GM18951 (cell line): ENCODE data around the gene ATP6V1G1.
A peak's percentile ranks its signal among the peaks of the same experiment; 100 is the strongest.

Experiments used
- POLR2A ChIP-seq: IDR thresholded peaks from 4 replicates; pipeline ENCODE4 v1.6.1; 2011; ENCODE audit warnings: mild to moderate bottlenecking; ENCODE audit not compliant: insufficient read length, insufficient read depth; ENCODE audit errors: extremely low read depth
- in situ Hi-C: fragments of 300-500 bp; cut with MboI; formaldehyde crosslinking; loops from one replicate; pipeline ENCODE4 v1.12.0; 2022; ENCODE audit warnings: low sequenced_read_pairs, mixed read lengths, inconsistent platforms; ENCODE audit not compliant: unreplicated experiment

Gene ATP6V1G1

DNA sequence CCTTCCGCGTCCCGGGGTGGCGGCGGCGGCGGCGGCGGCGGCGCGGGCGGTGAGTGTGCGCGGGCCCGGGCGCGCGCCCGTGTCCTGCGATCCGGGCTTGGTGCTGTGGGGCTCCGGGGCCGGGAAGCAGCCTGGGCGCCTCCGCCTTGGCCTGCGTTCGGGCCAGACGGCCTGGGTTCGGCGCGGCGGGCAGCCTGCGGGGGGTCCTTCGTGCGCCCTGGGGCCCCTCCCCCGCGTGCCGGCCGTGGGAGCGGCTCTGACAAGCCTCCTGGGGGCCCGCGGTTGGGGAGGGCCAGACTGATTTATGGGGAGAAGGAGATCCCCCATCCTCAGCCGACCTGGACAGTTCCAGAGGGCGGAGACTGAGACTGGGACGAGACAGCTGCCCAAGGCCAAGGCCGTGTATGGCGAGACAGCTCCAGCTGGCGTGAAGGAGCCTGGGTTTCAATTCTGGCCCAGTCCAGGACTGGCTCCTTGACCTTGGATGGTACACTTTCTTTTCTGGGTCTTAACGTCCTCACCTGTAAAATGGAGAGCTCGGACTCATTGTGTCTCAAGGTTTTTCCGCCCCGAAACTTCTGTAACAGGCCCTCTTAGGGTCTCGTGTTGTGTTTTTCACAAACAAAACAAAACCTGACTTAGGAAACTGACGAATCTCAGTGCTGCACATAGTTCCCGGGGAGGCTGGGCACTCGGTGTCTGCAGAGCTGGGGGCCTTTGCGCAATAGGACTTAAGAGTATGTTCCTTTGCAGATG lies 24.1 kb downstream of the ATP6V1G1 start:
- TF ChIP-seq POLR2A = peak; percentile 47
- in situ Hi-C loops = no loop called here

DNA sequence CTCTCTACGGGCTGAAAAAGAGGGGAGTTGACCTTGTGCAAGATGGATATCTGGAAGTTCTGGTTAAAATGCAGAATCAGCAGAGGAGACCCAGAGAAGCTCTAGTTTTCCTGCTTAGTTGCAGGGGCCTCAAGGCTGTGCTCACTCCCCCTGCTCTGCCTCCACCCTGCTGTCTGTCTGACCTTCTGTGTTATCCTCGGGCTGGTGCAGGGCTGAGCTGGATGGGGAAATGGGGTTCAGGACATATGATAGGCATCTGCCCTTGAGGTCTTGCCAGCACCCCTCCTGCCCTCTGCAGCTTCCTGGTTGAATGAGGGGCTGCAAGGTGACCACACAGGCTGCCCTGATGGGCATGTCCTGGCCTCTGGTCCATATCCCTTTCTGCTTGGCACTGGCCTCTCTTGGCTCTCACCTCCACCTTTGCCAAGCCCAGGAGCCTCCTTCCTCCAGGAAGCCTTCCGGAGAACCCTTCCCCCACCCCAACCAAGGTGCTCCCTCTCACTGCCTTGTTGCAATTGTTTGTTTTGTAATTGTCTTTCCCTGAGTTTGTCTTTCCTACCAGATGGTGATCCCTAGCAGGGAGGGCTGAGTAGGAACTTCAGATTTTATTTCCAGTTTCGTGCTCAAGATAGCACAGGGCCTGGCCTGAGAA lies 24.8 kb downstream of the ATP6V1G1 start:
- no peak for TF ChIP-seq POLR2A
- in situ Hi-C loops = no loop called here

DNA sequence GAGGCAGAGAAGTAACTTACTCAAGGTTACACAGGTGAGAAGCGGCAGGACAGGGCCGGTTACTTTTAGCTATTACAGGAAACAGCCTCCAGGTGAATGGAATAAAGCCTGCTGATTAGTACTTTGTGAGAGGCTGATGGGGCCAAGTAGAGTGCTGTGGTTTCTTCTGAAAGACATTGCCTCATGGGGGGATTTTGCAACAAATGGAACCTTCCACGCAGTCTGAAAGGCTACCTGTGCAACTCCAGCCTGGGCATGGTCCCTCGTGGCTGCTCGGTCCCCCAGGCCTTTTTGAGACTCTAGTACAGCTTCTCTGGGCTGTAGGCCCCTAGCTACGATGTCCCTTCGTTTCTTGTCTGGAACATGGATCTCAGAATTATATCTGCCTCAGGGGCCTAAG lies 25.5 kb downstream of the ATP6V1G1 start:
- in situ Hi-C loops = no loop called here

DNA sequence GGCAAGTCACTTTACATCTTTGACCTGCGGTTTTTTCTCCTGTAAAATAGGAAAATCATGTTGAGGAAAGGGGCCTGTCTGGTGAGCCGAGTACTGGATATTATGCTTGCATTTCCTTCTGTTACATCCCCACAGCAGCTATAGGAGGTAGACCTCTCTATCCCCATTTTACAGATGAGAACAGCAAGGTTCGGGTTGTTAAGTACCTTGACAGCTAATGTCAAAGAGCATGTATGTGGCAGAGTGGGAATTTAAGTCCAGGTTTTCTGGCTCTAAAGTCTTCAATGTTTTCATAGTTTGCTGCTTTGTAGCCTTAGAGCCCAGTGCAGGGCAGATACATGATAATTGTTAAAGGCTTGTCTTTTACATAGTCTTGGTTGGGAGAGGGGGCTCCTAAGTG lies 26.4 kb downstream of the ATP6V1G1 start:
- in situ Hi-C loops = no loop called here
- no peak for TF ChIP-seq POLR2A

More for the DNA sequence above, 25.5 kb downstream of the ATP6V1G1 start:
- TF ChIP-seq POLR2A = no peak

DNA sequence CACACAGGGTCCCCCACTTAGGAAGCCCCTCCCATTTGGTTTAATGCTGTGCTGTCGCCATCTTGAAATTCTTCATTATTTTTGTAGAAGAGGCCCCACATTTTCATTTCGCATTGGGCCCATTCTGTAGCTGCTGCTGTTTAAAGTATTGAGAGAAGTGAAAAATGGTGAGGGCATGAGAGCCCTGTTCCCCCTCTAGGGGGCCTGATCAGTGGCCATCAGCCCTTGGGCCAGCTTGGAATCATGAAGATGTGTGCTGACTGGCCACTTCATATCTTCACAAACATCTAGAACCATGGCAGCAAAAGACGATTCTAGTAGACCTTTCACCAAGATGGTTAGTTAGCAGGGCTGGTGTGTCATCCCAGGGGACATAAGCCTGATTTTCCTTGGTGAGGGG lies 26.8 kb downstream of the ATP6V1G1 start:
- in situ Hi-C loops = no loop called here
- TF ChIP-seq POLR2A = no peak

DNA sequence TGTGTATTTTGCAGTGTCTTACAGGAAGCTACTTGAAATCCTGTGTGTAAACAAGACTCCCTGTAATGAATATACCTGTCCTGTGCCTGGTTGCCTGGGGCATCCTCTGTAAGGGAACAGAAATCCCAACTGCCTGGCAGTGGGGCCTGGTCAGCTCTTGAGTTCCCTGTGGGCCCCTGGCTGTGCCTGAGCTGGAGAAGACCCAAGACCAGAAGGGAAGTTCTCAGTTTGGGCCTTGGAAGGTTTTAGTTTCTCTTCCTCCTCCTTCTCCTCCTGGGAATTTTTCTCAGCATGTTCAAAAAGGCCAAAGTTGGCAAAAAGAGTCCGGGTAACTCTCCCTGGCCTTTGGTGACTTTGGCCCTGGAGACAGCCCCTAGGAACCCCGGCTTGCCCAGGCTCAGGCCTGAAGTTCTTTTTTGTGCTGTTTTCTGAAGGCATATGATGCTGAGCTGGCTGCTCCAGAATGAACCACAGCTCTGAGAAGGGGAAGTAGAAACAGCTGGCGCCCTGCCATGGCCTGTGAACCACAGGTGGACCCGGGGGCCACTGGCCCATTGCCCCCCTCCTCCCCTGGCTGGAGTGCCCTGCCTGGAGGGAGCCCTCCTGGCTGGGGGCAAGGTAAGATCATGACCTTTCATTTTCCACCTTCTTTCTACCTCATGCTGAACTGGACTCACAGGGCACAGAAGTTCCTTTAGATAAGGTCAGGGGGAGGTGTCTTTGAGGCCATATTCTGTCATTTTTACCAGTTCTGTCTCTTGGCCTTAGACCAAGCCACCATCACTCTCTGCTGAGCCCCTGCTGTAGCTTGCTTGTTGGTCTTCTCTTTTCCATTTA lies 29.3 kb downstream of the ATP6V1G1 start:
- in situ Hi-C loops = no loop called here
- no peak for TF ChIP-seq POLR2A

DNA sequence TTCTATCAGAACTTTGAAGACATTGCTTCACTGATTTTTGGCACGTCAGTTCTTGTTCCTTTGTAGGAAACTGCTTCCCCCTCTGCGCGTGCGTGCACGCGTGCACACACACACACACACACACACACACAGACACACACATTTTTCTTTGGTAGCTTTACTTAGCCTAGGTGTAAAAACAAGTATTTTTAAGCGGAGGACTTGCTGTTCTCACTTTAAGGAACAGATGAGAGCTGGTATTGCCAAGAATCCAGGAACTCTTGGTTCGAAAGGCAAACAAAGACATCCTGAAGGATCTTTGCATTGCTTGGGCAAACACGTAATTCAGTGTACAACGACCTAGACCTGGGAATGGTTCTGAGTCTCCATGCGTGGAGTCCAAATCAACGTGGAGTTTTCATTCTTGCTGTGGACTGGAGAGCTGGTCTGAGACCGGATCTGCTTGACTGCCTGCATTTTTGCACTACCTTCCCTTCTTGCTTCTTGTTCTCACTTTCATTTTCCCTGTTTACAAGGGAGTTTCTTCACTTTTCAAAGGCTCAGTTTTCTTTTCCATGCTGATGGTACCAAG lies 31.7 kb downstream of the ATP6V1G1 start:
- no peak for TF ChIP-seq POLR2A
- in situ Hi-C loops = no loop called here

DNA sequence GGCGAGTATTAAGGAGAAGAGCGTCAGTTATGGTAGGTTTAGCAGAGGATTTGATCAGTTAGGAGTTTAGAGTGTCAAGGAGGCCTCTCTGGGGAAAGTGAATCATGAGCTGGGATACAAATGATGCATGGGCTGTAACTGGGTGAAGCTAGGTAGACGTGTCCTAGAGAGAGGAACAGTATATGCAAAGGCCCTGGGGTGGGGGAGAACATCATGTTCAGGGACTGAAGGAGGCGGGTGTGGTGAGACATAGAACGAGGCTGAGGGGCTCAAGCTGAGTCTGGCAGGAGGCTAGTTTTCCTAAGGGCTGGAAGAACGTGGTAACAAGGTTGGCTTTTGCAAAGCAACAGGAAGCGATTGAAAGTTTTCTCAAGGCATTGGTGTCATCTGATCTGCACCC lies 34.0 kb downstream of the ATP6V1G1 start:
- no peak for TF ChIP-seq POLR2A
- in situ Hi-C loops = no loop called here

DNA sequence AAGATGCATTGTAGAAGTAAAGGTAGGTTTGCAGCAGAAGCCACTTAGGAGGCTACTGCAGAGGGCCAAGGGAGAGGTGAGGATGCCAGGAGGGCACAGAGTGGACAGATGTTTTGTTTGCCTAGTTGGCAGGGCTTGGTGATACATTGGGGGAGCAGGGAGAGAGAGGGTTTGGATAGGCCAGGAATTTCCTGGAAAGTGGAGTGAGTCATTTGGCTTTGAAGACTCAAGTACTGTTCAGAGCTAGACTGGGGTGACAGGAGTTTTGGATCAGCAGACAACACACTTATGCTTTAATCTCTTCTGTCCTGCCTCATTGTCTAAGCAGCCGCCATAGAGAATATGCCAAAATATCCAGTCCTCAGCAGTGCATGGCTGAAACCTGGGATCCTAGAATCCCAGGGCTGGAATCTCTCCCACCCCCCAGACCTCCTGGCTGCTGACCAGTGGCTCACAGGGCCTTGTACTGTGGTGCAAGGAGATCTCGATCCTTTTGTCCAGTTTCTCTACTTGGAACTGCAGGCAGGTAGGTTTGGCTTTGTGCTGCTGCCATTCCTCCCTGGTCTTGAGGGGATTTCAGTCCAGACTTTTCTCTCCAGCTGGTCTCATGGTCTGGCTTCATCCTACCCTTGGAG lies 34.5 kb downstream of the ATP6V1G1 start:
- no peak for TF ChIP-seq POLR2A
- in situ Hi-C loops = no loop called here

DNA sequence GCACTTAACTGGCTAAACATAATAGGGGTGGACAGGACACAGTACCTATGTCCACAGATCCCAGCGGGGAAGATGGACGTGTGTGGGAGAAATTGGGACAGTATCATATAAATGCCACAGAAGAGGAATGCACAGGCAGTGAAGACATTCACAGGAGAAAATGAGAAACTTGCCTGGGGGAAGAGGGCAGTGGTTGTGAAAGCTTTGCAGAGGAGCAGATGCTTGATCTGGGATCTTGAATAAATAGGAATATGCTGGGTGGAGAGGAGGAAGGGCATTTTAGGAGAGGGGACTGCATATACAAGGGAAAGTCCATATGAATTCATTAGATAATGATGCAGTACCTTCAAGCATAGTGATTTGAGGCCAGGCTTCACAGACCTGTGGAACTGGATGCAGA lies 37.1 kb downstream of the ATP6V1G1 start:
- in situ Hi-C loops = no loop called here
- no peak for TF ChIP-seq POLR2A

DNA sequence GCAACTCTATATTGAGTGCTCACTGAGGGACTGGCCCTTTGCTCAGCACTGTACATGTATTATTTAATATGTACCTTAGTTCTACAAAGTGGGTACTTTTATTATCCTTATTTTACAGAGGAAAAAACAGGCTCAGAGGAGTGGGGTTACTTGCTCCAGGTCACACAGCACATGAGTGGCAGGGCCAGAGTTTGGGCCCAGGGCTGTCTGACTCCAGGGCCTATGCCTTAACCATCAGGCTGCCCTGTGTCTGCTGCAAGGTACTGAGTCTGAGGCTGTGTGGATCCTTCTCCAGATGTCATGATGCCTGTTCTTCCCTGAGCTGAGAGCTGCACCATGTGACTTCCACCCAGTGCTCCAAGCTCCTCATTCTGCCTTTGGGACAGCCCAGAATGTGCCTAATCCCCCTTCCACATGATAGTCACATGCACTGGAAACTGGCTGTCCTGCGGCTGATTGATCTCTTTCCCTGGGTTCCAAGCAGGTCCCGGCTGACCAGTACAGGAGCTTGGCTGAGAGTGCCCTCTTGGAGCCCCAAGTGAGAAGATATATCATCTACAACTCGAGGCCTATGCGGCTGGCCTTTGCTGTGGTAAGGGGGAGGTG lies 38.9 kb downstream of the ATP6V1G1 start:
- no peak for TF ChIP-seq POLR2A
- in situ Hi-C loops = no loop called here

DNA sequence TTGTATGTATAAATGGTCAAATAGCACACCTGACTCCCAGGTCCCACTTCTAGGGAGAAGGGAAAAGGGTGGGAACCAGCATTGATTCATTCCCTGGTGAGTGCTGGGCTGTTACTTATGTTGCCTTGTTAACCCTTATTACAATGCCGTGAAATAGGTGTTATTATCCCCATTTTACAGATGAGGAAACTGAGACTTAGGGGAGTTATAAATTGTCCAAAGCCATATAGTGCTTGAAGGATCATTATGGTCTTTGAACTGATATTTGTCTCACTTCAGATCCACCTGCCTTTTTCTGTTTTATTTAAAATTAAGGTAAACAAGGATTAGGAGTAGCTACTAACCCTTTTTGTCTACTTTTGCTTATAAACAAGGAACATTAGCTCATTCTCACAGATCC lies 40.0 kb downstream of the ATP6V1G1 start:
- no peak for TF ChIP-seq POLR2A
- in situ Hi-C loops = no loop called here
